Measurements from ENCODE around the gene ANTXR1. TPM values are rescaled to one million over a fixed set of nuclear protein-coding genes. Genes with fewer than 3 reads are reported as not detected.

Gene ANTXR1
- total and polyA plus RNA-seq, 2 experiments from 2014 or later, result 29.1 to 34.7 TPM

DNA sequence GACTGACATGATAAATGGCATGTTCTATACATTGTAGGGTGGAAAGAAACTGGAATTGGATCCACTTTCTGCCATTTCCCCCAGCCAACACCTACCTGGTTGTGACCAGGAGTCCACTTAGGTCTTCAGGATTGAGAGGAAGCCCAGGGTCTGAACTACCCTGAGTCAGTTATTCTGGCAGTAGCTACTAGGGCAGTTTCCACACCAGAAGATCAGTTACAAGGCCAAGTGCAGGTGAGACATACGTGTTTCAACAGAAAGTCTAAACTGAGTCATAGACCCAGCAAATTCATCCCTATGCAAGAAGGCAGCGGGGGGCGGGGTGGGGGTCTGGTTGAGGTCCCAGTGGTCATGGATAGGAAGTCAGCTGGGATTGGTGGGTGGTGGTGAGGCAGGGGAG lies 21.9 kb downstream of the ANTXR1 start:
- H3K27ac ChIP-seq, result no peak overlapping the region
- no peak for DNase-seq (ENCODE audit: low spot score)
- no peak overlapping the region for H3K4me3 ChIP-seq
- H3K27me3 ChIP-seq, result no peaks in the 10 kb centered on the region
- H2AFZ ChIP-seq, result no peak overlapping the region
- no peaks in the 10 kb centered on the region for H3K9me3 ChIP-seq (ENCODE audit: low read depth)
- no peak overlapping the region for H3K4me2 ChIP-seq
- no peaks in the 10 kb centered on the region for H3K4me1 ChIP-seq (ENCODE audit: insufficient read depth)
- 96% methylated on average over 3 of the region's 3 CpGs for WGBS (ENCODE audit: low lambda C conversion rate, missing lambda C conversion rate)
- no peaks in the 10 kb centered on the region for H3K9me2 ChIP-seq (replicated peaks; ENCODE audit: insufficient read depth)
- H3K36me3 ChIP-seq (replicated peaks; ENCODE audit: insufficient read depth, low read depth), result no peaks in the 10 kb centered on the region
- TF ChIP-seq, protein P1, sequence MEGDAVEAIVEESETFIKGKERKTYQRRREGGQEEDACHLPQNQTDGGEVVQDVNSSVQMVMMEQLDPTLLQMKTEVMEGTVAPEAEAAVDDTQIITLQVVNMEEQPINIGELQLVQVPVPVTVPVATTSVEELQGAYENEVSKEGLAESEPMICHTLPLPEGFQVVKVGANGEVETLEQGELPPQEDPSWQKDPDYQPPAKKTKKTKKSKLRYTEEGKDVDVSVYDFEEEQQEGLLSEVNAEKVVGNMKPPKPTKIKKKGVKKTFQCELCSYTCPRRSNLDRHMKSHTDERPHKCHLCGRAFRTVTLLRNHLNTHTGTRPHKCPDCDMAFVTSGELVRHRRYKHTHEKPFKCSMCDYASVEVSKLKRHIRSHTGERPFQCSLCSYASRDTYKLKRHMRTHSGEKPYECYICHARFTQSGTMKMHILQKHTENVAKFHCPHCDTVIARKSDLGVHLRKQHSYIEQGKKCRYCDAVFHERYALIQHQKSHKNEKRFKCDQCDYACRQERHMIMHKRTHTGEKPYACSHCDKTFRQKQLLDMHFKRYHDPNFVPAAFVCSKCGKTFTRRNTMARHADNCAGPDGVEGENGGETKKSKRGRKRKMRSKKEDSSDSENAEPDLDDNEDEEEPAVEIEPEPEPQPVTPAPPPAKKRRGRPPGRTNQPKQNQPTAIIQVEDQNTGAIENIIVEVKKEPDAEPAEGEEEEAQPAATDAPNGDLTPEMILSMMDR (IDR thresholded peaks at IDR 0.05; ENCODE audit: poor library complexity), result no peak
- TF ChIP-seq EZH2 (IDR thresholded peaks at IDR 0.05; ENCODE audit: borderline replicate concordance) (no peak), EZH2phosphoT487 (IDR thresholded peaks at IDR 0.05; ENCODE audit: low read depth, severe bottlenecking, unreplicated experiment) (no peak)
- peaks cover 4% of the 10 kb centered on the region for H4K20me1 ChIP-seq (ENCODE audit: insufficient read depth, poor library complexity, severe bottlenecking)
- peaks cover 40% of the 10 kb centered on the region for H3K79me2 ChIP-seq

DNA sequence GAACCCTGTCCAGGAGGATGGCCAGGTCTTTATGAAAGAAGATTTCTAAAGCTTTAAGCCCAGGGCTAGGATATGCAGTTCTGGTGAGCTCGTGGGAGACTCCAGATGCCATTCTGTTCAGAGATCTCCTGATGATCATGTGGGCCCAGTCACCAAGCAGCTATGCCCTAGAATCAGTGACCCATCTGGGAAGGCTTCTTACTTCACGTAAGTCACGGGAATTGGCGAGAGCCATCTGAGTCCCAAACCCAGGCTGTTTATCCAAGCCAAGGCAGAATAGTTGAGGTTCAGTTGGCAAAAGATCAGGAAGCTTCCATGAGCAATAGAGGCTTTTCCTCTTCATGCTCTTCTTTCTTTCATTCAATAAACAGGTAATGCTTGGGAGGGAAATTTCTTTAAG lies 23.9 kb downstream of the ANTXR1 start:
- H3K36me3 ChIP-seq (replicated peaks; ENCODE audit: insufficient read depth, low read depth), result no peaks in the 10 kb centered on the region
- H2AFZ ChIP-seq, result no peak overlapping the region
- no peaks in the 10 kb centered on the region for H3K9me3 ChIP-seq (ENCODE audit: low read depth)
- H3K4me2 ChIP-seq, result no peak overlapping the region
- H3K9me2 ChIP-seq (replicated peaks; ENCODE audit: insufficient read depth), result no peaks in the 10 kb centered on the region
- H3K27ac ChIP-seq, result no peak overlapping the region
- H3K4me1 ChIP-seq (ENCODE audit: insufficient read depth), result no peaks in the 10 kb centered on the region
- H3K79me2 ChIP-seq, result peaks cover 24% of the 10 kb centered on the region
- peaks cover 4% of the 10 kb centered on the region for H4K20me1 ChIP-seq (ENCODE audit: insufficient read depth, poor library complexity, severe bottlenecking)
- DNase-seq (ENCODE audit: low spot score), result no peak
- no peaks in the 10 kb centered on the region for H3K27me3 ChIP-seq
- TF ChIP-seq EZH2 (IDR thresholded peaks at IDR 0.05; ENCODE audit: borderline replicate concordance), result no peak
- no peak for TF ChIP-seq EZH2phosphoT487 (IDR thresholded peaks at IDR 0.05; ENCODE audit: low read depth, severe bottlenecking, unreplicated experiment)
- TF ChIP-seq, protein P1 (IDR thresholded peaks at IDR 0.05; ENCODE audit: poor library complexity), result no peak
- 97% methylated on average over 4 of the region's 4 CpGs for WGBS (ENCODE audit: low lambda C conversion rate, missing lambda C conversion rate)
- H3K4me3 ChIP-seq, result no peak overlapping the region

DNA sequence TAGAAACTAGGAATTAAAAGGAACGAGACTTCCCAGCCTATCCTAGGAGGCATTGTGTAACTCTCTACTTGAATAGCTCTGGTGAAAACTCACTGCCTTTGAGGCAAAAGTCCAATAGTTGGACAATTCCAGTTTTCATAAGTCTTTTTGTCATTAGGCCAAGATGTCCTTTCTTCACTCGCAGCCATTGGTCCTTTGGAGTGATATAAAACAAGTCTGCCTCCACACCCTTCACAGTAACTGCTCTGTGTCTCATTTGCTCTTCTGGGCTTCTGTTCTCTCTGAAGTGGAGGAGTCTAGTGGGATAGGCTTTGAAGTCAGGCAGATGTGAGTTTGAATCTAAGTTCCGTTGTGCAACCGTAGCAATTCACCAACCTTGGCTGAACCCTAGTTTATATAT lies 28.2 kb downstream of the ANTXR1 start:
- Histone ChIP-seq H3K4me3 (no peak overlapping the region), H3K4me2 (no peak overlapping the region), H3K4me1 (ENCODE audit: insufficient read depth) (no peaks in the 10 kb centered on the region), H3K36me3 (replicated peaks; ENCODE audit: insufficient read depth, low read depth) (no peaks in the 10 kb centered on the region), H3K27ac (no peak overlapping the region), H3K79me2 (peaks cover 3% of the 10 kb centered on the region), H3K27me3 (no peaks in the 10 kb centered on the region), H2AFZ (no peak overlapping the region), H3K9me2 (replicated peaks; ENCODE audit: insufficient read depth) (no peaks in the 10 kb centered on the region), H4K20me1 (ENCODE audit: insufficient read depth, poor library complexity, severe bottlenecking) (peaks cover 4% of the 10 kb centered on the region), H3K9me3 (ENCODE audit: low read depth) (no peaks in the 10 kb centered on the region)
- WGBS (ENCODE audit: low lambda C conversion rate, missing lambda C conversion rate), result 97% methylated on average over 4 of the region's 4 CpGs
- TF ChIP-seq EZH2 (IDR thresholded peaks at IDR 0.05; ENCODE audit: borderline replicate concordance) (no peak), EZH2phosphoT487 (IDR thresholded peaks at IDR 0.05; ENCODE audit: low read depth, severe bottlenecking, unreplicated experiment) (no peak)
- TF ChIP-seq, protein P1 (IDR thresholded peaks at IDR 0.05; ENCODE audit: poor library complexity), result no peak
- DNase-seq (ENCODE audit: low spot score), result no peak

Data from hepatocyte (in vitro differentiated cells).